Measurements from ENCODE around the gene STXBP6.

The STXBP6 gene

GRCh38 chr14:24795406-24795805 is 254.5 kb downstream of the STXBP6 start:
- H3K27ac ChIP-seq = no peak overlapping the region
- no peaks in the 10 kb centered on the region for H3K9me3 ChIP-seq
- H3K4me3 ChIP-seq (ENCODE audit: low read depth in 1 of 2, low read length in 1 of 2) = no peak overlapping the region
- no peaks in the 10 kb centered on the region for H3K27me3 ChIP-seq
- no peaks in the 10 kb centered on the region for H3K36me3 ChIP-seq
- H3K4me1 ChIP-seq (ENCODE audit: control insufficient read depth in 1 of 2, insufficient read depth in 1 of 2, low read depth in 1 of 2, low read length in 1 of 2) = no peaks in the 10 kb centered on the region
- no peak for TF ChIP-seq CTCF (IDR thresholded peaks at IDR 0.05)

- no peaks in the 10 kb centered on the region for H3K36me3 ChIP-seq
- no peaks in the 10 kb centered on the region for H3K27me3 ChIP-seq
- H3K27ac ChIP-seq = no peak overlapping the region
- TF ChIP-seq CTCF (IDR thresholded peaks at IDR 0.05) = no peak
- H3K4me1 ChIP-seq (ENCODE audit: control insufficient read depth in 1 of 2, insufficient read depth in 1 of 2, low read depth in 1 of 2, low read length in 1 of 2) = no peaks in the 10 kb centered on the region
- no peak overlapping the region for H3K4me3 ChIP-seq (ENCODE audit: low read depth in 1 of 2, low read length in 1 of 2)
- no peaks in the 10 kb centered on the region for H3K9me3 ChIP-seq
Measured at GRCh38 chr14:24794644-24795305, 255.2 kb downstream of the STXBP6 start.

GRCh38 chr14:24790196-24790595 is 259.8 kb downstream of the STXBP6 start:
- no peaks in the 10 kb centered on the region for H3K4me1 ChIP-seq (ENCODE audit: control insufficient read depth in 1 of 2, insufficient read depth in 1 of 2, low read depth in 1 of 2, low read length in 1 of 2)
- no peak overlapping the region for H3K27ac ChIP-seq
- no peaks in the 10 kb centered on the region for H3K36me3 ChIP-seq
- TF ChIP-seq CTCF (IDR thresholded peaks at IDR 0.05) = no peak
- no peak overlapping the region for H3K4me3 ChIP-seq (ENCODE audit: low read depth in 1 of 2, low read length in 1 of 2)
- no peaks in the 10 kb centered on the region for H3K27me3 ChIP-seq
- no peaks in the 10 kb centered on the region for H3K9me3 ChIP-seq

- Histone ChIP-seq H3K36me3 (no peaks in the 10 kb centered on the region), H3K4me1 (ENCODE audit: control insufficient read depth in 1 of 2, insufficient read depth in 1 of 2, low read depth in 1 of 2, low read length in 1 of 2) (no peaks in the 10 kb centered on the region), H3K27me3 (no peaks in the 10 kb centered on the region), H3K4me3 (ENCODE audit: low read depth in 1 of 2, low read length in 1 of 2) (no peak overlapping the region), H3K9me3 (no peaks in the 10 kb centered on the region), H3K27ac (no peak overlapping the region)
- no peak for TF ChIP-seq CTCF (IDR thresholded peaks at IDR 0.05)
Measured at GRCh38 chr14:24789378-24789884, 260.5 kb downstream of the STXBP6 start.

GRCh38 chr14:24785698-24786097 is 264.2 kb downstream of the STXBP6 start:
- no peak overlapping the region for H3K4me3 ChIP-seq (ENCODE audit: low read depth in 1 of 2, low read length in 1 of 2)
- H3K27me3 ChIP-seq = no peaks in the 10 kb centered on the region
- no peak for TF ChIP-seq CTCF (IDR thresholded peaks at IDR 0.05)
- no peaks in the 10 kb centered on the region for H3K4me1 ChIP-seq (ENCODE audit: control insufficient read depth in 1 of 2, insufficient read depth in 1 of 2, low read depth in 1 of 2, low read length in 1 of 2)
- no peaks in the 10 kb centered on the region for H3K36me3 ChIP-seq
- no peak overlapping the region for H3K27ac ChIP-seq
- H3K9me3 ChIP-seq = no peaks in the 10 kb centered on the region

All from neutrophil (primary cell).